RWPE2 (cell line): ENCODE results near the gene DNAJA1.
"Not testable (repeated sequence)": the region's sequence is repeated elsewhere in the genome, so short reads cannot be mapped to it uniquely, and the experiment has no call there.

Experiments used
- ATAC-seq: fragments of 200-7000 bp; cut with Tn5 transposase; 3 replicates; pipeline ENCODE4 v1.9.1; 2021; ENCODE audit warnings: low read depth
- DNase-seq: peaks from one replicate; pipeline ENCODE4 v3.0.0-alpha.2; 2020; ENCODE audit warnings: low spot score
- H3K27ac ChIP-seq: fragments of 450-650 bp; 2 replicates; pipeline ENCODE4 v1.5.1; 2017; ENCODE audit warnings: mild to moderate bottlenecking; ENCODE audit not compliant: poor library complexity, severe bottlenecking
- H3K27me3 ChIP-seq: fragments of 250-450 bp; sonication (Bioruptor Pico); 2 replicates; pipeline ENCODE4 v1.5.1; 2021; ENCODE audit warnings: mild to moderate bottlenecking, moderate library complexity; ENCODE audit not compliant: insufficient read depth, poor library complexity, severe bottlenecking
- H3K36me3 ChIP-seq: fragments of 250-450 bp; sonication (Bioruptor Pico); 2 replicates; pipeline ENCODE4 v1.5.1; 2020; ENCODE audit warnings: low read depth, mild to moderate bottlenecking, moderate library complexity
- H3K4me1 ChIP-seq: fragments of 250-450 bp; sonication (Bioruptor Pico); 2 replicates; pipeline ENCODE4 v1.5.1; 2021; ENCODE audit warnings: mild to moderate bottlenecking, moderate library complexity; ENCODE audit not compliant: insufficient read depth, poor library complexity, severe bottlenecking
- H3K4me3 ChIP-seq: fragments of 250-450 bp; sonication (Bioruptor Pico); 2 replicates; pipeline ENCODE4 v1.5.1; 2021; ENCODE audit warnings: mild to moderate bottlenecking, moderate library complexity; ENCODE audit not compliant: severe bottlenecking
- H3K9me3 ChIP-seq: fragments of 250-450 bp; sonication (Bioruptor Pico); 2 replicates; pipeline ENCODE4 v1.5.1; 2021; ENCODE audit warnings: mild to moderate bottlenecking, moderate library complexity; ENCODE audit not compliant: severe bottlenecking
- CTCF ChIP-seq: fragments of 450-650 bp; IDR thresholded peaks from one replicate; pipeline ENCODE4 v1.5.1; 2017; ENCODE audit warnings: mild to moderate bottlenecking, moderate library complexity; ENCODE audit not compliant: poor library complexity, severe bottlenecking

The DNAJA1 gene

GRCh38 chr9:33080534-33080933, 55.5 kb downstream of the DNAJA1 start:
- Histone ChIP-seq H3K27me3 (no peaks in the 10 kb centered on the region), H3K27ac (peak overlapping the region; percentile 83), H3K4me1 (peaks cover 20% of the 10 kb centered on the region), H3K9me3 (no peaks in the 10 kb centered on the region), H3K36me3 (no peaks in the 10 kb centered on the region; the same call in none of the 2 replicates), H3K4me3 (peak overlapping the region; percentile 23)
- TF ChIP-seq CTCF, result no peak
- peak; percentile 46 for ATAC-seq
- DNase-seq, result no peak

- Histone ChIP-seq H3K27me3 (no peaks in the 10 kb centered on the region), H3K4me1 (peaks cover 16% of the 10 kb centered on the region), H3K27ac (peak overlapping the region; percentile 83), H3K36me3 (no peaks in the 10 kb centered on the region), H3K4me3 (peak overlapping the region; percentile 23), H3K9me3 (no peaks in the 10 kb centered on the region)
- ATAC-seq, result peak; percentile 79
- TF ChIP-seq CTCF, result peak; percentile 90
- no peak for DNase-seq
These were observed 56.2 kb downstream of the DNAJA1 start for GRCh38 chr9:33081128-33081851.

DNA sequence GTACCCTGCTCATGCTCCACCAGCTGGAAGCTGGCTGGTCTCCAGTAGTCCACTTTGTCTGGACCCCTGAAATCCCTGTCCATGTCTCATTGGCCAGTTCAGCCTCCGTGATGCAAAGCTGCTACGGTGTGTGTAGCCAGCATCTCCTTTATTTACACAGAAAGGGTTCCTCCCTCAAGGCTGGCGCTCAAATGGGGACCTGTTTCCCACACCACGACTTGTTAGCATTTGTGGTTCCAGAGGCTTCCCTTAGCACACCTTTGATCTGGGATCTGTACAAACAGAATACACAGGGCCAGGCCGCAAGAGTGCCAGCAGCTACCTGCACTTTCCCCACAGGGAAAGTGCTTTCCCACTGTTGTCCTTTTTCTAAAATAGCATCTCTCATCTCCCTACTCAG, 57.1 kb downstream of the DNAJA1 start:
- H3K4me3 ChIP-seq, result no peak overlapping the region
- DNase-seq (no peak), ATAC-seq (no peak)
- H3K27me3 ChIP-seq, result no peaks in the 10 kb centered on the region
- H3K9me3 ChIP-seq, result no peaks in the 10 kb centered on the region
- no peak overlapping the region for H3K27ac ChIP-seq
- no peak for TF ChIP-seq CTCF
- no peaks in the 10 kb centered on the region for H3K36me3 ChIP-seq
- H3K4me1 ChIP-seq, result peaks cover 16% of the 10 kb centered on the region

GRCh38 chr9:33082538-33083326, 57.7 kb downstream of the DNAJA1 start:
- H3K36me3 ChIP-seq, result no peaks in the 10 kb centered on the region
- H3K27ac ChIP-seq, result no peak overlapping the region
- H3K4me3 ChIP-seq, result no peak overlapping the region
- no peak for TF ChIP-seq CTCF
- no peaks in the 10 kb centered on the region for H3K9me3 ChIP-seq
- peaks cover 16% of the 10 kb centered on the region for H3K4me1 ChIP-seq
- H3K27me3 ChIP-seq, result no peaks in the 10 kb centered on the region
- DNase-seq, result no peak
- no peak for ATAC-seq

GRCh38 chr9:33085672-33086071, 60.6 kb downstream of the DNAJA1 start:
- H3K36me3 ChIP-seq, H3K4me3 ChIP-seq, ATAC-seq, H3K27me3 ChIP-seq, H3K4me1 ChIP-seq, H3K9me3 ChIP-seq, DNase-seq, H3K27ac ChIP-seq: not testable (repeated sequence)
